HG02759 (cell line): ENCODE measurements around the gene KCNC4.

ENCODE experiments used
- ATAC-seq: cut with Tn5 transposase; IDR thresholded peaks from one replicate; pipeline ENCODE4 v1.9.1; 2021; ENCODE audit warnings: mild to moderate bottlenecking, moderate library complexity; ENCODE audit not compliant: unreplicated experiment

KCNC4 gene

GRCh38 chr1:110209715-110210603, at the start of gene KCNC4:
KCNC4 (plus strand) TSS chr1:110210314; CDS start chr1:110211500, 1,186 bp downstream.
- ATAC-seq: peak; percentile 86

- no peak for ATAC-seq
These were observed 49.5 kb upstream of the KCNC4 start for GRCh38 chr1:110160538-110161100.

DNA sequence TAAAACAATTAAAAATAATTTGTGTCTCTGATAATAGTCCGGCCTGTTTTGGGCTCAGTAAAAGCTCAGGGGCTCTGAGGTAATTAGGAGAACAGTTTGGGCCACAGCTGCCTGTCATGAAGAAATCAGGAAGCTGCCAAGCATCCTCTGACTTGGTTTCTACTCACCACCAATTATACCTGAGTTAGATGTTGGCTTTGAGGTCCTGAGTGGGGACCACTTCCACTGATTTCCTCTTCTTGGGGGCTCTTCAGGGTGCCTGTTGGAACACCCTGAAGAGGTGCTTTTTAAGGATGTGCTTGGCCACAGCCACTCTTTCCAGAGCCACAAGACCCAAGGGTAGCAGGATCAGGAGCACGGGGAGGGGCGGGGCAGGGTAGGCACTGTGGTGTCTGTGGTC, 48.9 kb upstream of the KCNC4 start:
- ATAC-seq: no peak

DNA sequence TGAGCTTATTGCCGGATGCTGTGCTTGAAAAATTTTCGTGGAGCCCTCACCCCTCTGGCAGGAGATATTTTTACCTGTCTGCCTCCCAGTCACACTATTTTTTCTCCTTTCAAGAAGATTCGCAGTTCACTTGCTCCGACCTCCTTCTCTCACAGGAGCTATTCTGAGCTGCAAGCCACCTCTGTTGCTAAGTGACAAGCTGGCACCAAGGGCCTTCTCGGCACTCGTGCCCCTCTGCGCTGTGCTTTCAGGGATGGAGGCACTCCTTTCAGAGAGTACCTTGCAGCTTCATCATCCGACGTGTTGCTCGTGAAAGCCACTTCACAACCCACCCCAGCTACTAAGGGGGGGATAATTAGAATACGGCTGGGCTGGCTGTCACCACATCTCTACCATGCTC, 48.3 kb upstream of the KCNC4 start:
- no peak for ATAC-seq

GRCh38 chr1:110163591-110163990, 46.5 kb upstream of the KCNC4 start:
- ATAC-seq: no peak

DNA sequence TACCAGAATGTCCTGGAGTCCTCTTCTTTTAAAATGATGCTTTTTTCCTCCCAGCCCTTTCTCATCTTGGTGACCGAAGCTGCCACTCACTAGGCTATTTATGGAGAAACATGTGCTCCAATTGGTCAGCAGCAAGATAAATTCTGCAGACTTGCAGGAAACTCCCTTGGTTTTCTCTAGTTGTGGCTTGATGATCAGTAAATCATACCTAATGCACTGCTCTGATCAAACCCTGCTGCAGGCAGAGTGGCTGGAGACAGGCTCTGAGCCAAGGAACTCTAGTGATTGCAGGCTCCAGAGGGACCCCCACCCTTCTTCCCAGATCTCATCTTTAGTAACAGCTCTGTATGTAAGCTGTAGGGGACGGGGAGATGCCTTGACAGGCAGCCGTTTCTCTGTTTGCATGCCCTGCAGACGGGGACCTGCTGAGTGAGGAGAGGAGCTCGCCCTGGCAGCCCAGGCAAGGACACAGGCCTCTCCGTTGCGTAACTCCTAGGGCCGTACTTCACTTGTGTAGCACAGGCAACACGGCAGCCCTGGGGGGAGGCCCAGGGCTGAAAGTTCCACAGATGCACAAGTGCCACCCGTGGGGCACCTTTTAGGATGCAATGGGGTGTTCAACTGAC, 45.3 kb upstream of the KCNC4 start:
- no peak for ATAC-seq

DNA sequence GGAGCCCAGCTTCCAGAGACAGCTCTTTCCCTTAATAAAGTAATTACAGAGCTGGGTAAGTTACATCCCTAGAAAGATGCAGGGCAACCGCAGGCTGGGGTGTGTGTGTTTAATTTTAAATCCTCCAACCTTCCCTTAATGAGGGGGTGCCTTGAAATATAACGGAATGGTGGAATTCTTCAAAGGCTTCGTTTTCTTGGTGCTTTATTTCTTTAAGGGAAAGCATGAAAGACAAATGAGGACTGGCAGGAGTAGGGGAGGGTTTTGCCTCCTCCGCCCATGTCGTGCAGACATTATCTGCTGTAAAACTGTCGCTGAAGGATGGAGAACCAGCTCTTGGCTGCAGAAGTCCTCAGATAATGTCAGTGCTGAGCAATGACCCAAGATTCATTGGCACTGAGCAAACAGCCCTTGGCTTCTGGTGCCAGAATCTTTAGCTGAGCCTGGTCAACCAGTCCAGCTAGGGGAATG, 44.3 kb upstream of the KCNC4 start:
- no peak for ATAC-seq

- ATAC-seq: no peak
These were observed 43.3 kb upstream of the KCNC4 start for GRCh38 chr1:110166861-110167260.

GRCh38 chr1:110170766-110171733, 39.1 kb upstream of the KCNC4 start:
- no peak for ATAC-seq

DNA sequence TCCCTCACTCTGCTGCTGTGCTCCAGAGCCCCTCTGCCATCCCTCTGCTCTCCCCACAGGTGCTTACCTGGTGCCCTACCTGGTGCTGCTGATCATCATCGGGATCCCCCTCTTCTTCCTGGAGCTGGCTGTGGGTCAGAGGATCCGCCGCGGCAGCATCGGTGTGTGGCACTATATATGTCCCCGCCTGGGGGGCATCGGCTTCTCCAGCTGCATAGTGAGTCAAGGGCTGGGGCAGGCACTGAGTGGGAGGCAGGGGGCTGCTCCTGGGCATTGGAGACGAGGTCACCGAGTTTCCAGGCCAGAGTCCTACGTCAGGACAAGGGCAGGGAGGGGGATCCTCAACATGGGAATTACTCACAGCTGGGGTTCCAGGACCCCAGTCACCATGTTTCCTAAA, 38.1 kb upstream of the KCNC4 start:
- no peak for ATAC-seq

GRCh38 chr1:110173466-110174105, 36.5 kb upstream of the KCNC4 start:
- no peak for ATAC-seq

GRCh38 chr1:110174961-110175360, 35.2 kb upstream of the KCNC4 start:
- ATAC-seq: no peak

DNA sequence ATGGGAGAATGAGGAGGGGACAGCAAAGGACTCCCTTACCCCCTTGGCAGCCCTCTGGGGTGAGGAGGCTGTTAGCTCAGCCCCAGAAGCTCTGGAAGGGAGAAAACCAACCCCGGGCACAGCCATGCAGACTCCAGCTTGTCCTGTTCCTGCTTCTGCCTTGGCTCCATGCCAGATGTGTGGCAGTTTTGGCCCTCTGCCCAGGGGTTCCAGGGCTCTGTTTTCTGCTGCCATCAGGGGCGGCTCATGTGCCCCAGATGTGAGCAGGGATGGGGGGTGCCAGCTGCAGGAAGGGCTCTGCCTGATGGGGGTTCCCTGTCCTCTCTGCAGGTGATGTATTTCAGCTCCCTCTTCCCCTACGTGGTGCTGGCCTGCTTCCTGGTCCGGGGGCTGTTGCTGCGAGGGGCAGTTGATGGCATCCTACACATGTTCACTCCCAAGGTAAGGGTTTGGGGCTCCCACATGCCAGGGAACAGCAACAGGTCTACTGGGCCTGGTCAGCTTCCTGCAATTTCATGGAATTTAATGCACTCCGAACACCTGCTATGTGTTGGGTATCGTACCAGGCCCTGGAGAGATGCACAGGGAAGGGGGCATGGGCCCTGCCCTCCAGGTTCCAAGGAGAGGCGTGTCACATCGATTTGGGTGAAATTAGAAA, 33.7 kb upstream of the KCNC4 start:
- ATAC-seq: no peak

- no peak for ATAC-seq
These were observed 32.3 kb upstream of the KCNC4 start for GRCh38 chr1:110177775-110178174.

DNA sequence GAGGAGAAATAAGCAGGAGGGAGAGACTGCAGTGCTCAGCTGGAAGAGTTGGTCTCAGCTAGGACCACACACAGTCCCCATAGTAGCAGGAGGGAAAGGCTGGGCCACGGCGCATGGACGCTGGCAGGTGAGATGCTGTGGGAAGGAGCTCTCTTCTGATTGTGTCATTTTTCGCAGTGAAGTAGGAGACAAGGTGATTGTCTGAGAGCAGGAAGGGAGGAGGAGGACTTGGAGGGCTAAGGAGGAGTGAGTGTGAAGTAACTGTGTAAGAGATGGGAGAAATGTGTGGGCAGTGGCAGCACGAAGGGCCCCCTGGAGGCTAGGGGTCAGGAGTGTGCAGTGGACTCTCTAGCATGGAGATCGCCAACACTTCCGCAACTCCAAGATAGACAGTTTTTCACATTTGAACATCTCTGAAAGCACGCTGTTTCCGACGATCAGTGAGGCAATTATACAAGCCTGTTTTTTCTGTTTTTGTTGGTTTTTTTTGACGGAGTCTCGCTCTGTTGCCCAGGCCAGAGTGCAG, 26.4 kb upstream of the KCNC4 start:
- ATAC-seq: no peak

DNA sequence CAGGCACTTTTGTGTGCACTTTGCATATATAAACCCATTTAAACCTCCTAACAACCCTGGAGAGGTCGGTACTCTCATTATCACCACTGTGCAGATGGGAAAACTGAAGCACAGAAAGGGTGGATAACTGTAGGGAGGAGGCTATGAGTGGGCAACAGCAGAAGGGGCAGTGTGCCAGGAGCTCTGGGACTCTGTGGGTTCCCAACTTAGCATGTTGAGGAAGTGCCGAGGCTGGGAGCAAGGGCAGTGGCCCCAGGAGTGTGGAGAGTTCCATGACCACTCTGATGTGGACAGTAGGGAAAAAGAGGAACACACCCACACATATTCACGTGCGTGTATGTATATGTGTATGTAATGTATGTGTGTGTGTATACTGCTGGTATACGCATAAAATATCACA, 25.7 kb upstream of the KCNC4 start:
- ATAC-seq: no peak

- ATAC-seq: no peak
These were observed 24.9 kb upstream of the KCNC4 start for GRCh38 chr1:110185181-110185580.

GRCh38 chr1:110186558-110186957, 23.6 kb upstream of the KCNC4 start:
- no peak for ATAC-seq

DNA sequence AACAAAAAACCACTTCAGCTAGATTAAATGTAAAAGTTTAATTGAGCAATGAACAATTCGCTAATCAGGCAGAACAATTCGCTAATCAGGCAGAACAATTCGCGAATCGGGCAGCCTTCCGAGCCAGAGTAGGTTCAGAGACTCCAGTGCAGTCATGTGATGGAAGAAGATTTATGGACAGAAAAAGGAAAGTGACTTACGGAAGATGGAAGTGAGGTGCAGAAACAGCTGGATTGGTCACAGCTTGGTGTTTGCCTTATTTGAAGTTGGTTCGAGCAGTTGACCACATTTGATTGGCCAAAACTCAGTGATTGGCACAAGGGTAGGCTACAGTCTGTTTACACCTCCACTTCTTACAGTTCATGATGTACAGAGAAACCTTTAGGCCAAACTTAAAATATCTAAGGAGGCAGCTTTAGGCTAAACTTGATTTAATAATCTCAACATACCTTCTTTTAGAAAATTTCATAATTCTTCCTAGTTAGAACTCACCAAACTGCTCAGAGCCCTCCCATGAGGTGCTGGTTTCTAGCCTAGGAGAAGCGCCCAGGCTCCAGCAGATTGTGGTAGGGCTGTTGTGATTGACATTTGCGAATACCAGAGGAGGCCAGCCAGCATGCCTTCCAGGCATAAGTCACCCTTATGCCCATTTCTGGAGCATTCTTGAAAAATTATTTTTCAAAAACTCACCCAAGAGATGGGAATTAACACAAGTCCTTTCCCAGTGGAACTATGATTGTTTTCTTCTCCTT, 22.8 kb upstream of the KCNC4 start:
- ATAC-seq: no peak
